ENCODE results near the gene RAB11A. TPM values are rescaled to one million over a fixed set of nuclear protein-coding genes. Genes with fewer than 3 reads are reported as not detected.

The RAB11A gene
- total and polyA plus RNA-seq, 2 of the 13 experiments (the other 11 are each of a cell fraction or from before 2014, with no cell fraction given) = 161 to 162 TPM

- TF ChIP-seq ZNF318 (CRISPR knock-in tag; IDR thresholded peaks at IDR 0.05) = no peak
These were observed 66.1 kb downstream of the RAB11A start (continued) for GRCh38 chr15:65935391-65935790.

GRCh38 chr15:65936282-65936681, 67.0 kb downstream of the RAB11A start:
- no peak for DNase-seq (ENCODE audit: low spot score)
- BruUV-seq (replicated peaks) = no TSS peak
- no peak for ATAC-seq
- Histone ChIP-seq H3K9ac (ENCODE audit: insufficient read depth, low read depth, low read length) (no peak overlapping the region), H3K79me2 (ENCODE audit: insufficient read depth, low read length) (no peaks in the 10 kb centered on the region), H3K4me1 (ENCODE audit: insufficient read depth, low read length) (no peaks in the 10 kb centered on the region), H3K9me3 (ENCODE audit: low read length) (no peaks in the 10 kb centered on the region), H3K36me3 (replicated peaks in 1 of 2; ENCODE audit: control insufficient read depth in 1 of 2, insufficient read depth in 2 of 2, low read length in 2 of 2) (no peaks in the 10 kb centered on the region), H3K27ac (ENCODE audit: extremely low read length, insufficient read depth, low read length) (no peak overlapping the region), H3K4me2 (ENCODE audit: low read depth, low read length) (no peak overlapping the region), H2AFZ (ENCODE audit: low read length) (no peak overlapping the region), H3K4me3 (replicated peaks in 1 of 3; ENCODE audit: insufficient read depth in 1 of 3, low read depth in 2 of 3, low read length in 3 of 3) (no peak overlapping the region), H4K20me1 (ENCODE audit: insufficient read depth, low read length) (no peaks in the 10 kb centered on the region), H3K27me3 (ENCODE audit: control insufficient read depth in 1 of 2, insufficient read depth in 2 of 2, low read length in 2 of 2) (peaks cover 2 to 7% of the 10 kb centered on the region in 2 experiments; a peak in 2 of 5 replicates)
- ChIA-PET CTCF (ENCODE audit: low intra/inter-chr PET ratio, low total read pairs) (no interaction called here), POLR2A (no interaction called here)
- intact Hi-C loops (cut with micrococcal nuclease; ENCODE audit: unreplicated experiment) = no loop called here
- in situ Hi-C loops (cut with HindIII; ENCODE audit: extremely low pct_ligation_motif_present, low pct_unique_long_range_greater_than_20kb) = no loop called here
- TF ChIP-seq GTF3A (CRISPR knock-in tag; conservative IDR thresholded peaks at IDR 0.05) (no peak), KDM6A (CRISPR knock-in tag; IDR thresholded peaks at IDR 0.05; ENCODE audit: low read depth) (no peak), ERF (CRISPR knock-in tag; IDR thresholded peaks at IDR 0.05) (no peak), ZNF574 (CRISPR knock-in tag; IDR thresholded peaks at IDR 0.05) (no peak), ZNF704 (CRISPR knock-in tag; IDR thresholded peaks at IDR 0.05; ENCODE audit: borderline replicate concordance) (no peak), ZC3H13 (CRISPR knock-in tag; IDR thresholded peaks at IDR 0.05) (no peak), ARNT2 (CRISPR knock-in tag; IDR thresholded peaks at IDR 0.05; ENCODE audit: low read depth) (no peak), POLR2A (IDR thresholded peaks at IDR 0.05; ENCODE audit: insufficient read depth in 1 of 2, low read depth in 2 of 2, low read length in 2 of 2) (no peak), ZNF768 (CRISPR knock-in tag; IDR thresholded peaks at IDR 0.05) (no peak), DDIT3 (CRISPR knock-in tag; IDR thresholded peaks at IDR 0.05) (no peak), ZNF230 (CRISPR knock-in tag; IDR thresholded peaks at IDR 0.05) (no peak)
- WGBS (ENCODE audit: low lambda C conversion rate) = 0% methylated on average over 1 of the region's 1 CpG
- no peak for FAIRE-seq

Data from HepG2 (cell line).